Gastrocnemius medialis (tissue), 4 donors: ENCODE measurements around the gene HNRNPK.

Experiments
- CTCF ChIP-seq, 5 experiments: fragments of 450-650 bp in 3 of 5; fragments of 200-600 bp in 2 of 5; sonication (generic) in 2 of 5; IDR thresholded peaks in 4 of 5; conservative IDR thresholded peaks in 1 of 5; 1 replicate in 4 of 5; 2 replicates in 1 of 5; pipeline ENCODE4 v1.5.1; 2016 to 2019; ENCODE audit warnings: antibody characterized with exemption in 5 of 5, mild to moderate bottlenecking in 3 of 5, moderate library complexity in 3 of 5
- POLR2A ChIP-seq, 2 donors: fragments of 450-650 bp; IDR thresholded peaks; one replicate each; pipeline ENCODE4 v1.6.1; 2017; ENCODE audit warnings: antibody characterized with exemption in 2 of 2, mild to moderate bottlenecking in 2 of 2, moderate library complexity in 2 of 2

GRCh38 chr9:83920469-83920926 is 59.5 kb downstream of the HNRNPK start:
- TF ChIP-seq CTCF (IDR thresholded peaks at IDR 0.05 in 4 of 5, conservative IDR thresholded peaks at IDR 0.05 in 1 of 5) (peak in 1 of 5 experiments; percentile 45), POLR2A (IDR thresholded peaks at IDR 0.05) (no peak)
